Ramos (cell line): Measurements from ENCODE around the gene RPL23.

Experiments
- in situ Hi-C: fragments of 300-500 bp; cut with MboI; formaldehyde crosslinking; loops from one replicate; pipeline ENCODE4 v1.14.3; 2022; ENCODE audit warnings: low sequenced_read_pairs; ENCODE audit not compliant: unreplicated experiment

Gene RPL23

GRCh38 chr17:38885044-38885727 is 31.7 kb upstream of the RPL23 start:
- in situ Hi-C loops: no loop called here

- in situ Hi-C loops: no loop called here
Observed at GRCh38 chr17:38883592-38884526, 30.3 kb upstream of the RPL23 start.

GRCh38 chr17:38882870-38883269 is 29.3 kb upstream of the RPL23 start:
- in situ Hi-C loops: no loop called here

- in situ Hi-C loops: no loop called here
Observed at GRCh38 chr17:38881600-38882191, 28.2 kb upstream of the RPL23 start.

- in situ Hi-C loops: no loop called here
Observed at GRCh38 chr17:38879878-38880665, 26.6 kb upstream of the RPL23 start.

- in situ Hi-C loops: no loop called here
Observed at GRCh38 chr17:38877130-38877851, 23.8 kb upstream of the RPL23 start.

- in situ Hi-C loops: no loop called here
Observed at GRCh38 chr17:38875477-38876075, 22.1 kb upstream of the RPL23 start.

GRCh38 chr17:38874505-38875400 is 21.2 kb upstream of the RPL23 start:
- in situ Hi-C loops: no loop called here

- in situ Hi-C loops: no loop called here
Observed at GRCh38 chr17:38873640-38874380, 20.3 kb upstream of the RPL23 start.

GRCh38 chr17:38872671-38873385 is 19.3 kb upstream of the RPL23 start:
- in situ Hi-C loops: no loop called here

- in situ Hi-C loops: no loop called here
Observed at GRCh38 chr17:38872027-38872511, 18.5 kb upstream of the RPL23 start.

- in situ Hi-C loops: no loop called here
Observed at GRCh38 chr17:38871247-38872015, 17.9 kb upstream of the RPL23 start.

GRCh38 chr17:38870259-38871165 is 17.0 kb upstream of the RPL23 start:
- in situ Hi-C loops: no loop called here

- in situ Hi-C loops: no loop called here
Observed at GRCh38 chr17:38869526-38870258, 16.2 kb upstream of the RPL23 start, which contains the start of gene LASP1. LASP1 (plus strand) TSS chr17:38870058; CDS start chr17:38870190, 132 bp downstream.
